ENCODE results near the gene AKR1B1. TPM values are rescaled to one million over a fixed set of nuclear protein-coding genes. Genes with fewer than 3 reads are reported as not detected.

Gene AKR1B1
- total and polyA plus RNA-seq, 9 of the 15 experiments (the other 6 are each of a cell fraction or from before 2014, with no cell fraction given) = 2.0 to 10.6 (median 6.2) TPM

DNA sequence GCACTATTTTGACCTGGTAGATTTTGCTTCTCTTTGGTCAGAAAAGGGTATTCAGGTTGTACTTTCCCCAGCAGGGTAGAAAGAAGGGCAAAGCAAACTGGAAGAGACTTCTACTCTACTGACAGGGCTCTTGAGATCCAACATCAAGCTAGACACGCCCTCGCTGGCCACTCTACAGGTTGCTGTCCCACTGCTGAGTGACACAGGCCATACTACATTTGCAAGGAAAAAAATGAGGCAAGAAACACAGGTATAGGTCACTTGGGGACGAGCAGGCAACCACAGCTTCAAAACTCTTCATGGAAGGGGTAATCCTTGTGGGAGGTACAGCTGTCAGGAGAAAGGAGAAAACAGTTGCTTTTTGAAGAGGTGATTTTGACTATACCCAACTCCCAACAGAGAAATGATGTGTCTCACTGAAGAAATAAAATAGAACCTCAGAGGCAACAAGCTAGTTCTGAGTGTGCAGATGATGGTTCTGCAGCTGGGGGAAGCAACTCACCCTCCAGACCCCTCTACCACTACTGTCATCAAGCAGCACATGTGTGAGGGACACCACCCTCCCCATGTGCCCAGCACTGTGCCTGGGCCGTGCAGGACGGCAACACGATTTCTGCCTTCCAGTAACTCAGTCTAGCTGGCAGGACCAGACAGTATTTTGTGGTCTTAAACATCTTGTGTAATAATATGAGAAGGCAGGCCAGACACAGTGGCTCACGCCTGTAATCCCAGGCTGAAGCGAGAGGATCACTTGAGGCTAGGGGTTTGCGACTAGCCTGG is 16.3 kb downstream of the AKR1B1 start:
- Histone ChIP-seq H3K4me2 (ENCODE audit: insufficient read depth, low read length) (no peak overlapping the region), H3K9me1 (ENCODE audit: control insufficient read depth, insufficient read depth, low read length) (no peaks in the 10 kb centered on the region), H4K20me1 (replicated peaks; ENCODE audit: control insufficient read depth, insufficient read depth, low read length) (no peaks in the 10 kb centered on the region), H3K79me2 (ENCODE audit: control insufficient read depth, insufficient read depth, low read length) (no peaks in the 10 kb centered on the region), H3K27ac (ENCODE audit: extremely low read depth, low read depth, low read length) (no peak overlapping the region), H3K27me3 (ENCODE audit: control insufficient read depth in 2 of 2, insufficient read depth in 2 of 2, low read length in 2 of 2) (peaks cover 19 to 24% of the 10 kb centered on the region in 2 experiments; a peak in 4 of 5 replicates), H3K36me3 (ENCODE audit: control insufficient read depth, insufficient read depth, low read length) (no peaks in the 10 kb centered on the region), H3K4me1 (replicated peaks in 1 of 2; ENCODE audit: control insufficient read depth in 2 of 2, insufficient read depth in 2 of 2, low read length in 2 of 2) (peaks cover 4 to 11% of the 10 kb centered on the region in 2 experiments), H3K4me3 (no peak overlapping the region), H2AFZ (ENCODE audit: low read depth, low read length) (no peak overlapping the region), H3K9me3 (replicated peaks; ENCODE audit: control insufficient read depth, insufficient read depth, low read depth, low read length) (no peaks in the 10 kb centered on the region), H3K9ac (ENCODE audit: insufficient read depth in 1 of 2, low read depth in 2 of 2, low read length in 2 of 2) (no peak overlapping the region)
- FAIRE-seq (no peak), DNase-seq (ENCODE audit: extremely low read depth in 1 of 4, low spot score in 3 of 4) (no peak), ATAC-seq (no peak)
- BruUV-seq (replicated peaks) = no TSS peak
- POLR2A ChIA-PET = interaction anchor here (1.5 kb wide), 1 partner anchor 10 kb away, joined by 6 read pairs; no protein-coding TSS in a partner anchor
- 0 out of 2 replicates have a peak, but pooled peaks have one; percentile 20 for TF ChIP-seq ZNF184 (CRISPR knock-in tag; IDR thresholded peaks at IDR 0.05)
- no peak for TF ChIP-seq SRSF3 (IDR thresholded peaks at IDR 0.05; ENCODE audit: insufficient read depth, low read length)
- intact Hi-C loops (cut with micrococcal nuclease) = no loop called here
- WGBS (ENCODE audit: insufficient coverage, low coverage, missing lambda C conversion rate) = 33% methylated on average over 9 of the region's 9 CpGs
- in situ Hi-C loops (cut with MboI) = loop anchor here (5.0 to 10.0 kb wide), 2 partner anchors 170 to 502 kb away; no protein-coding TSS in a partner anchor
- CTCF ChIA-PET (ENCODE audit: low intra/inter-chr PET ratio) = no interaction called here

DNA sequence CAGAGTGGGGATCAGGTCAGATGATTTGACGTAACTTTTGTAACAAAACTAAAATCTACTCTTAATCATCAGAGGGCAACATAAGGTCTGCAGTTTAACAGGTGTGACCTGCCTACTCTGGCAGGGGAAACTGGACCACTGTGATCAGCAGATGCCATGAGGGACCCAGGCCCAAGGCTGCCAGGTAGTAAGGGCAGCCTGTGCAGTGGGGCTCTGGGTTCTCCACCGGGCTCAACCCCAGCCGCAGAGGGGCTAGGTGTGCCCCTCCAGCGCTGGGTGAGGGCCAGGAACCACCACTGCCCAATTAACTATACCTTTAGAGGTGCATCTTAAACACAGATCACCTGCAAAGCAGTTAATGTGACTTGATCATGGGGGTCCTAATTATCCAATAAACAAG is 17.6 kb downstream of the AKR1B1 start:
- H3K4me3 ChIP-seq = no peak overlapping the region
- no peak overlapping the region for H3K9ac ChIP-seq (ENCODE audit: insufficient read depth in 1 of 2, low read depth in 2 of 2, low read length in 2 of 2)
- FAIRE-seq = no peak
- H3K27me3 ChIP-seq (ENCODE audit: control insufficient read depth in 2 of 2, insufficient read depth in 2 of 2, low read length in 2 of 2) = peaks cover 19 to 24% of the 10 kb centered on the region in 2 experiments; a peak in 4 of 5 replicates
- DNase-seq (ENCODE audit: extremely low read depth in 1 of 4, low spot score in 3 of 4) = no peak
- no peaks in the 10 kb centered on the region for H4K20me1 ChIP-seq (replicated peaks; ENCODE audit: control insufficient read depth, insufficient read depth, low read length)
- BruUV-seq (replicated peaks) = no TSS peak
- H3K9me3 ChIP-seq (replicated peaks; ENCODE audit: control insufficient read depth, insufficient read depth, low read depth, low read length) = no peaks in the 10 kb centered on the region
- in situ Hi-C loops (cut with MboI) (loop anchor here (5.0 to 10.0 kb wide), 2 partner anchors 171 to 504 kb away; no protein-coding TSS in a partner anchor), intact Hi-C loops (cut with micrococcal nuclease) (no loop called here)
- POLR2A ChIA-PET = interaction anchor here (0.6 kb wide), 1 partner anchor 524 kb away, joined by 3 read pairs; no protein-coding TSS in a partner anchor
- no peak overlapping the region for H3K4me2 ChIP-seq (ENCODE audit: insufficient read depth, low read length)
- WGBS (ENCODE audit: insufficient coverage, low coverage, missing lambda C conversion rate) = 11% methylated on average over 4 of the region's 4 CpGs
- no peaks in the 10 kb centered on the region for H3K79me2 ChIP-seq (ENCODE audit: control insufficient read depth, insufficient read depth, low read length)
- CTCF ChIA-PET (ENCODE audit: low intra/inter-chr PET ratio) = no interaction called here
- H3K27ac ChIP-seq (ENCODE audit: extremely low read depth, low read depth, low read length) = no peak overlapping the region
- no peaks in the 10 kb centered on the region for H3K36me3 ChIP-seq (ENCODE audit: control insufficient read depth, insufficient read depth, low read length)
- H3K4me1 ChIP-seq (replicated peaks in 1 of 2; ENCODE audit: control insufficient read depth in 2 of 2, insufficient read depth in 2 of 2, low read length in 2 of 2) = peaks cover 0 to 3% of the 10 kb centered on the region in 2 experiments; a peak in 2 of 5 replicates
- H2AFZ ChIP-seq (ENCODE audit: low read depth, low read length) = no peak overlapping the region
- no peak for ATAC-seq
- H3K9me1 ChIP-seq (ENCODE audit: control insufficient read depth, insufficient read depth, low read length) = no peaks in the 10 kb centered on the region
- TF ChIP-seq, protein P1, sequence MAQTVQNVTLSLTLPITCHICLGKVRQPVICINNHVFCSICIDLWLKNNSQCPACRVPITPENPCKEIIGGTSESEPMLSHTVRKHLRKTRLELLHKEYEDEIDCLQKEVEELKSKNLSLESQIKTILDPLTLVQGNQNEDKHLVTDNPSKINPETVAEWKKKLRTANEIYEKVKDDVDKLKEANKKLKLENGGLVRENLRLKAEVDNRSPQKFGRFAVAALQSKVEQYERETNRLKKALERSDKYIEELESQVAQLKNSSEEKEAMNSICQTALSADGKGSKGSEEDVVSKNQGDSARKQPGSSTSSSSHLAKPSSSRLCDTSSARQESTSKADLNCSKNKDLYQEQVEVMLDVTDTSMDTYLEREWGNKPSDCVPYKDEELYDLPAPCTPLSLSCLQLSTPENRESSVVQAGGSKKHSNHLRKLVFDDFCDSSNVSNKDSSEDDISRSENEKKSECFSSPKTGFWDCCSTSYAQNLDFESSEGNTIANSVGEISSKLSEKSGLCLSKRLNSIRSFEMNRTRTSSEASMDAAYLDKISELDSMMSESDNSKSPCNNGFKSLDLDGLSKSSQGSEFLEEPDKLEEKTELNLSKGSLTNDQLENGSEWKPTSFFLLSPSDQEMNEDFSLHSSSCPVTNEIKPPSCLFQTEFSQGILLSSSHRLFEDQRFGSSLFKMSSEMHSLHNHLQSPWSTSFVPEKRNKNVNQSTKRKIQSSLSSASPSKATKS (CRISPR knock-in tag; IDR thresholded peaks at IDR 0.05) = no peak
- TF ChIP-seq E2F3 (CRISPR knock-in tag; IDR thresholded peaks at IDR 0.05) (no peak), NR4A1 (CRISPR knock-in tag; IDR thresholded peaks at IDR 0.05) (no peak), NR4A1 (tag; IDR thresholded peaks at IDR 0.05) (no peak), BRD4 (IDR thresholded peaks at IDR 0.05) (no peak), CHD4 (IDR thresholded peaks at IDR 0.05; ENCODE audit: insufficient read depth, insufficient replicate concordance, low read depth, low read length, poor library complexity, severe bottlenecking) (no peak)
- TF ChIP-seq, protein P2, sequence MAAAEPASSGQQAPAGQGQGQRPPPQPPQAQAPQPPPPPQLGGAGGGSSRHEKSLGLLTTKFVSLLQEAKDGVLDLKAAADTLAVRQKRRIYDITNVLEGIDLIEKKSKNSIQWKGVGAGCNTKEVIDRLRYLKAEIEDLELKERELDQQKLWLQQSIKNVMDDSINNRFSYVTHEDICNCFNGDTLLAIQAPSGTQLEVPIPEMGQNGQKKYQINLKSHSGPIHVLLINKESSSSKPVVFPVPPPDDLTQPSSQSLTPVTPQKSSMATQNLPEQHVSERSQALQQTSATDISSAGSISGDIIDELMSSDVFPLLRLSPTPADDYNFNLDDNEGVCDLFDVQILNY (CRISPR knock-in tag; IDR thresholded peaks at IDR 0.05) = no peak
- TF ChIP-seq, protein P3, sequence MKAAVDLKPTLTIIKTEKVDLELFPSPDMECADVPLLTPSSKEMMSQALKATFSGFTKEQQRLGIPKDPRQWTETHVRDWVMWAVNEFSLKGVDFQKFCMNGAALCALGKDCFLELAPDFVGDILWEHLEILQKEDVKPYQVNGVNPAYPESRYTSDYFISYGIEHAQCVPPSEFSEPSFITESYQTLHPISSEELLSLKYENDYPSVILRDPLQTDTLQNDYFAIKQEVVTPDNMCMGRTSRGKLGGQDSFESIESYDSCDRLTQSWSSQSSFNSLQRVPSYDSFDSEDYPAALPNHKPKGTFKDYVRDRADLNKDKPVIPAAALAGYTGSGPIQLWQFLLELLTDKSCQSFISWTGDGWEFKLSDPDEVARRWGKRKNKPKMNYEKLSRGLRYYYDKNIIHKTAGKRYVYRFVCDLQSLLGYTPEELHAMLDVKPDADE (conservative IDR thresholded peaks at IDR 0.05; ENCODE audit: control insufficient read depth, low read depth, low read length) = no peak
